Neuron (in vitro differentiated cells): Measurements from ENCODE around the gene P2RY12.

Experiments
- H2AFZ ChIP-seq: one replicate; pipeline ENCODE4 v1.6.1; 2013; ENCODE audit warnings: low read depth, mild to moderate bottlenecking, inconsistent platforms, low read length, moderate library complexity
- H3K27me3 ChIP-seq: one replicate; pipeline ENCODE4 v1.6.1; 2013; ENCODE audit warnings: low read length; ENCODE audit not compliant: insufficient read depth
- H3K36me3 ChIP-seq: one replicate; pipeline ENCODE4 v1.6.1; 2013; ENCODE audit warnings: low read length; ENCODE audit not compliant: insufficient read depth
- H3K4me1 ChIP-seq: one replicate; pipeline ENCODE4 v1.6.1; 2013; ENCODE audit warnings: low read length; ENCODE audit not compliant: insufficient read depth
- H3K4me3 ChIP-seq: 2 replicates; pipeline ENCODE4 v1.5.1; 2013; ENCODE audit warnings: mild to moderate bottlenecking, low read length, moderate library complexity
- H3K9me3 ChIP-seq: one replicate; pipeline ENCODE4 v1.6.1; 2013; ENCODE audit warnings: low read length

Gene P2RY12

DNA sequence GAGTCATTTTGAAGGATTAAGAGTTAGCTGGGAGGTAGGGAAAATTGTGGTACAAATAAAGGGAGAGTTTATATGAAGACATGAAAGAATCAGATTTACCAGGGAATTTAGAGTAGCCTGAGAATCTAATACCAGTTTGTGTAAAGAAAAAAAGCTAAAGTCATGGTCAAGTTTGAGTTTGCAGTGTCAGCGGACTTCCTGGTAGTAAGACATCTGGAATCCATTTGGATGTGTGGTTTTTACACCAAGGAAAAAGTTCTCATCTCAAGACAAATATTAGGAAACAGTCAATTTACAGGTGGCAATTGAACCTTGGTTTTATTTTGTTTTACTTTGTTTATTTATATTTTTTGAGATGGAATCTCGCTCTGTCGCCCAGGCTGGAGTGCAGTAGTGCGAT lies 1.5 kb upstream of the P2RY12 start:
- Histone ChIP-seq H3K9me3 (no peaks in the 10 kb centered on the region), H3K27me3 (no peaks in the 10 kb centered on the region), H2AFZ (no peak overlapping the region), H3K4me1 (no peaks in the 10 kb centered on the region), H3K4me3 (no peak overlapping the region), H3K36me3 (no peaks in the 10 kb centered on the region)

DNA sequence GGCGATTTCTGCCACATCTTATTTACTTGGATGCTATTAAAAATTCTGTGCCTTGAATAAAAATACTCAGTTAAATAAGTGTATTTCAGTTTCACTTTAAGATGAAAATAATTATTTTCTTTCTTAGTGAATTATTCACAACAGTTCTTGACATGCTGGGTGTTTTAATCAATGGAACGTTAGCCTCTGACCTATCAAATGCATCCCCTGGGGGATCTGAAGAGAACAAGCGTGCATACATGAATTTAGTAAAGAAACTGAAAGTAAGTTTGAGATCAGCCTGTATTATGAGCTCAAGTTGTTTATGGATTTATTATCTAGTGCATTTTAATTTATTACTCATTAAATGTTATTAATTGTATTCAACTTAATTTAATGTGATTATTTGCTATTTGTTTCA lies 597 bp downstream of the P2RY12 start:
- H2AFZ ChIP-seq: no peak overlapping the region
- no peaks in the 10 kb centered on the region for H3K27me3 ChIP-seq
- no peaks in the 10 kb centered on the region for H3K36me3 ChIP-seq
- no peaks in the 10 kb centered on the region for H3K9me3 ChIP-seq
- no peaks in the 10 kb centered on the region for H3K4me1 ChIP-seq
- H3K4me3 ChIP-seq: no peak overlapping the region

DNA sequence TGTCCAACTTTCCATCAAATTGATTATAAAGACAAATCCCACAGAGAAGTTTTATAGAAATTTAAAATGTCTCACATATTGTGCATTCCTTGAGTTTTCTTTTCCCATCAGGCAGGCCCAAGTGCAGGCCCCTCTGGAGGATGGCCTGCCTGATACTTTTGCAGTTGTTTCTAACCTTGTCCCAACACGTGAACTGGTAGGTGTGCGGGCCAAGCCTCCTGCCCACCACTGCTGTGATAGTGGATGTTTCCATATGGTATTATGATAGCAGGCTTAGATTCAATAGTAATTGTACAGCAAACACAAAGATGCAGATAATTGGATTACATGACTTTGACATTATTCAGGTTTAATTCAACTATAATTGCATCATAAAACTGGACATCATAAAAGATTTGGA lies 1.4 kb downstream of the P2RY12 start:
- H2AFZ ChIP-seq: no peak overlapping the region
- no peak overlapping the region for H3K4me3 ChIP-seq
- no peaks in the 10 kb centered on the region for H3K36me3 ChIP-seq

DNA sequence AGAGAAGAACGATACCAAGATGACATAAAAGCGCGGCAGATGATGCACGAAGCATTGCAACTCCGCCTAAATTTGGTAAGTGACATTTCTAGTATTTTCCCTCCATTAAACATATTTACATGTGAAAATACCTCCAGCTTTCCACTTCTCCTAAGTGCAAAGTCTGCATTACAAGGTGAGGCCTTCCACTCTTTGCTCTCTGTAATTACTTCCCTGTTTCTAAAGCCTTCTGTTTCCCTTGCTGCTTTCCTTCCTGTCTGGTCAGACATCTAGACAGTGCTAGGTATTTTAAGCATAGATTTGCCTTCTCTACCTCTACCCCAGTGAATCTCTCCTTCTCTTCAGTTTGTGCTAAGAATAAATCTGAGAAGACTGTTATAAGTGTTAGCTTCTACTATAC lies 1.9 kb downstream of the P2RY12 start:
- Histone ChIP-seq H3K4me1 (no peaks in the 10 kb centered on the region), H3K4me3 (no peak overlapping the region), H2AFZ (no peak overlapping the region)

More for the DNA sequence above, 1.4 kb downstream of the P2RY12 start:
- Histone ChIP-seq H3K4me1 (no peaks in the 10 kb centered on the region), H3K9me3 (no peaks in the 10 kb centered on the region), H3K27me3 (no peaks in the 10 kb centered on the region)

DNA sequence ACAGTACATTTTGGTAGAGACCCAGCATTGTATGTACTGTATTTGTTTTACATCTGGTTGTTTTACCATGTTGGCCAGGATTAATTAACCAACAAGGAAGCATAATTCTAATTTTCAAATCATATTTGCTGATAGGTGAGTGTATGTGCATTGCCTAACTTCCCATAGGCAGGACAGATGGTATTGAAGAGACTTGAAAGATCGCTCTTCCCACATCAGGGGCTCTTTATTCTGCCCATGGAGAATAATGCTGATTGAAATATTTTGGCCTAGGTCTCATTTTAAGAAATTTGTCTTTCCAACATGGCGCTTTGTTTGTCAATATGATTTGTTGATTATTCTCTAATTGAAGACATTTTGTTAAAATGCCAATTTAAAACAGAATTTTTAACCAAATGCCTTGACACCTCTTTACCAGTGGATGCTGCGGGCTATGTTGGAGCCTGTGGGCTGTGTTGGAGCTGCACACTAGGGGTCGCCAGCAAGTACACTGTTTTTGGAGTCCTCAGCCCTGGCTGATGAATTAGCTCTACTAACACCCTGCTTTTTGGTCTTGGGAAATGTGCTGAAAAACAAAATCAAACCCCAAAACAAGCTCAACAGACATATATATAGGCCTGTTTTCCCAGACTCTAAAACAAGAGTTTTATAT lies 5.3 kb downstream of the P2RY12 start:
- Histone ChIP-seq H3K36me3 (no peaks in the 10 kb centered on the region), H3K9me3 (no peaks in the 10 kb centered on the region), H3K4me1 (no peaks in the 10 kb centered on the region), H3K27me3 (no peaks in the 10 kb centered on the region), H3K4me3 (no peak overlapping the region), H2AFZ (no peak overlapping the region)

More for the DNA sequence above, 1.9 kb downstream of the P2RY12 start:
- Histone ChIP-seq H3K9me3 (no peaks in the 10 kb centered on the region), H3K36me3 (no peaks in the 10 kb centered on the region), H3K27me3 (no peaks in the 10 kb centered on the region)

DNA sequence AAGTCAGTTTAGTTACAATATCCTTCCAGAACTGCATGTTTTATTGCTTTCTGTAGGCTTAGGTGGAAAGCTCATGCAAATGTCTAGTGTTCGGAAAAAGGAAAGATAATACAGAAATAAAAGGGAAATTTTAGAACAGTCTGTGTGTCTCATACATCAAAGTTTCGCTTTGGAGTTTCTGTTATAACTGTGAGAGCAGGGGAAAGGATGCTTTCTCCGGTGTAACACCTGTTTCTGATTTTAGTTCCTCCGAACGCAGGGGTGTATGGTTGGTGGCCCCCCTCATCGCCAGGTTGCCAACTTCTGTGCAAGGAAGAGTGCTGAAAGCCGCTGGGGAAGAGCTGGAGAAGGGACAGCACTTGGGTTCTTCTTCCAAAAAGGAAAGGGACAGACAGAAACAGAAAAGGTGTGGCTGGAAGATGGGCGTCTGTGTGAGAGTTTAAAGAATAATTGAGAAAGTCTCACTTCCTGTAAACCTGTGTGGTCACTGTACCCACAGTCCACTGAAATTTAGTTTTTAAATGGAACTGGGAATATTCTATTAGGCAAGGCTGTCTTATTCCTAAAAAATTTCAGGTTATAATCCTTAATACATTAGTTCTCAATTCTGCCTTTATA lies 6.7 kb downstream of the P2RY12 start:
- no peak overlapping the region for H2AFZ ChIP-seq
- H3K9me3 ChIP-seq: no peaks in the 10 kb centered on the region
- H3K4me3 ChIP-seq: no peak overlapping the region
- H3K27me3 ChIP-seq: no peaks in the 10 kb centered on the region
- H3K36me3 ChIP-seq: no peaks in the 10 kb centered on the region
- no peaks in the 10 kb centered on the region for H3K4me1 ChIP-seq

DNA sequence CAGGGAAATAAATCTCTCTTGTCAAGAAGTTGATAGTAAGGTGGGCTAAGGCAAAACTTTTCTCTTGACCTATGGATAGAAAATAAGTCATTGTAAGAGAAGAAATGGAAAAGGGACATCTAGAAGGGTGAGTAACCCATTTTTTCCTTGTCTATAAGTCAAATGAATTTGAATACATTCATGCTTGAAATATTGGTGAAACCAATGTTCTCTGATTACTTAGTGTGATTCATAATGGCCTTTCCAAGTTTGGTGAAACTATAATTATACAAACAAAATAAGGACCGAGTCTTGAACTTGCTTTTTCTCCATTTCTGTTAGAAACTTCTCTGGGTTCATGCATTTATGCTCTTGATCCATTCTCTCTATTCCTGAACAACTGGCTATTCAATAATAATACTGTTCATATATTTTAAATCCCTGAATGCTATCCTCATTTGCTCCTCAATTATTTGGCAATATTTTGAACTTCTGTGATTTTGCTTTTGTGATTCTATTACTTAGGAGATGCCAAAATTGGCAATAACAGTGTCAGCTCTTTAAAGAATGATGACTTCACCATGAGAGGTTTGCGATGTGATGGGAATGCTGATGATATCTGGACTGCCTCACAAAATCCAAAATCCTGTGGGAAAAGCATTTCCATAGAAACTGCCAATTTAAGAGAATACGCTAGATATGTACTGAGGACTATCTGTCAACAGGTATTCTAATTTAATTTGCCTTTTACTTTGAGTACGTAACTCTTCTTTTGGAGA lies 12.3 kb downstream of the P2RY12 start:
- Histone ChIP-seq H3K4me1 (no peaks in the 10 kb centered on the region), H3K36me3 (no peaks in the 10 kb centered on the region), H3K9me3 (no peaks in the 10 kb centered on the region), H3K27me3 (no peaks in the 10 kb centered on the region), H2AFZ (no peak overlapping the region), H3K4me3 (no peak overlapping the region)

DNA sequence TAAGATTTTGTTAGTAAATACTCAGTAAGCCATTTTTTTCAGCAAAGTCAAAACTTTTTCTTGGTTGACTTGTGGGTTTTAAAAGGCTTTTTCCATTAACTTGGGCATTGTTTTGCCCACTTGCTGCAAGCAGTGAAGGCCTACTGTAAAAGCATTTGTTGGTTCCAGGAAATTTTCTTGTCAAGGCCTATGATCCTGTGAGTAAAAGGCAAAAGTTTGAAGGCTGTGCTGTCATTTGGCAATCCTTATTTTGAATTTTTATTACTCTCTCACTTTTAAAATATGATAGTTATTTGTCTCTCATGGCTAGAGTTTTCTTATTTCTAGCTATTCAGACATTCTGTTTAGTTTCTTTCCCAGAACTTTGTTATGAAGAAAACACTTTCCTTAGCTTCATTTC lies 13.0 kb downstream of the P2RY12 start:
- H3K27me3 ChIP-seq: no peaks in the 10 kb centered on the region
- no peak overlapping the region for H3K4me3 ChIP-seq
- H2AFZ ChIP-seq: no peak overlapping the region
- no peaks in the 10 kb centered on the region for H3K9me3 ChIP-seq
- no peaks in the 10 kb centered on the region for H3K4me1 ChIP-seq
- H3K36me3 ChIP-seq: no peaks in the 10 kb centered on the region

DNA sequence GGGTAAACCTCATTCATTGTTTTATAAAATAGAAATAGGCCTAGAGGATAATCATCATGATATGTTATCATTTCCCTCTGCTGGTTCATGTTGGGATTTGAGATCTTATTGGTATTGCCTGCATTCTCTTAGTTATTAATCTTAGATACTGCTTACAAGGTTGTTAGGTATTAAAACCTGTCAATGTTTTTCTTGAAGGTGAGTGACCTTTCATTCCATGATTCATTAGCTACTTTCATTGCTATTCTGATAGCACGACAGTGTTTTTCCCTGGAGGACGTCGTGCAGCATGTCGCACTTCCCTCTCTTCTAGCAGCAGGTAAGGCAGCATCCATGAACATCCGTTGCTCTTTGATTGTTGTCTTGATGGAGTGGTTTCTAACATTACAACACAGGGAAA lies 17.1 kb downstream of the P2RY12 start:
- no peaks in the 10 kb centered on the region for H3K9me3 ChIP-seq
- no peak overlapping the region for H2AFZ ChIP-seq
- H3K4me1 ChIP-seq: no peaks in the 10 kb centered on the region
- H3K36me3 ChIP-seq: no peaks in the 10 kb centered on the region
- H3K4me3 ChIP-seq: no peak overlapping the region
- no peaks in the 10 kb centered on the region for H3K27me3 ChIP-seq

DNA sequence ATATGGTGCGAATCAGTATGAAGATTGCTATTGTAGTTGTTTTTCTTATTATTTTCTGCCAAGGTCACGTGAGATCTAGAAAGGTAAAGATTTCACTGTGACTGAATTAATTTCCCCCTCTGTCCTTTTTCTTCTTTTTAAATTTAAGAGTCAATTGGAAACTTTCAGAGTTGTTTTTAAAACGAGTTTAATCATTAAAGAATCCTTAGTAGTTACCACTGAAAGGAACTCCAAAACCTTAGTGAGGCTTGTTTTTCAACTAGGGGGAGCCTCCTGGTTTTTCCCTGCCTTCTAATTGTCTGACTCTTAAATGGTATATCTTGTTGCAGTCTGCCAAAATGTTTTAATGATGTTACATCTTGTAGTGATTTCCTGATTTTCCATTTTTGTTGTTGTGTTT lies 17.6 kb downstream of the P2RY12 start:
- Histone ChIP-seq H2AFZ (no peak overlapping the region), H3K4me1 (no peaks in the 10 kb centered on the region), H3K9me3 (no peaks in the 10 kb centered on the region), H3K4me3 (no peak overlapping the region), H3K27me3 (no peaks in the 10 kb centered on the region), H3K36me3 (no peaks in the 10 kb centered on the region)

DNA sequence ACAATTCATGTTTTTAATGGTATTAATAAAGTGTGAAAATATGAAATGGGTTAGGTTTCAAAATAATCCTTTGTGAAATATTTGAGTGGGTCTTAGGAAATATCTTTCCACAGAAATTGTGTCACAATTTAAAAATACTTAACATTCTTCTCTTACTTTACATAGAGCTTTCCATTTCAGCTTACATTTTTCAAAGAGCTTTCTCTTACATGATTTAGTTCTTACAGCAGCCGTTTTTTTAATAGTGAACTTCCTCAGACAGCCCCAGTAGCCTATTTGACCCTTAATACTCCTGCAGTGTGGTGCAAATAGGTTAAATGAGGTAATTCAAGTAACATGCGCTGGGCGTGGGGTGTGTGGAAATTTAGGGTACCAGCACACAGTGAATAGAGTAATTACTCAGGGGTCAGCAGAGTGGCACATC lies 21.8 kb downstream of the P2RY12 start:
- Histone ChIP-seq H3K4me1 (no peaks in the 10 kb centered on the region), H3K36me3 (no peaks in the 10 kb centered on the region), H2AFZ (no peak overlapping the region), H3K9me3 (no peaks in the 10 kb centered on the region), H3K27me3 (no peaks in the 10 kb centered on the region), H3K4me3 (no peak overlapping the region)

DNA sequence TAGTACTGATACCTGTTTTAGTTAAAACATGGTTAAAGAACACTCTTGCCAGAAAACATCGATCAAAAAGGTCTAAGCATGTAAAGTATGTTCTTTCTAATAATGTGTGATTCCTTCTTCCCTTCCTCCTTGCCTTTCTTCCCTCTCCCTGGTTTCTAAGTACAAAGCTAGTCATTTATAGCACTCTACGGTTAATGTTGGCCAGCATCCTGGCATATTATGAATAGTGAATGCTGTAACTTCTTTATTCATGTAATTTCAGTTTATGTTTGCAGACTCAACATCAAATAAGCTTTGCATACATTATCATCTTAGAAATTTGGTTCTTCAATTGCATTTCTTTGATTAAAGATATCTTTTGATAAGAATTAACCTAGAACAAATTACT lies 27.1 kb downstream of the P2RY12 start:
- no peak overlapping the region for H2AFZ ChIP-seq
- no peaks in the 10 kb centered on the region for H3K27me3 ChIP-seq
- H3K36me3 ChIP-seq: no peaks in the 10 kb centered on the region
- no peaks in the 10 kb centered on the region for H3K9me3 ChIP-seq
- no peaks in the 10 kb centered on the region for H3K4me1 ChIP-seq
- H3K4me3 ChIP-seq: no peak overlapping the region

DNA sequence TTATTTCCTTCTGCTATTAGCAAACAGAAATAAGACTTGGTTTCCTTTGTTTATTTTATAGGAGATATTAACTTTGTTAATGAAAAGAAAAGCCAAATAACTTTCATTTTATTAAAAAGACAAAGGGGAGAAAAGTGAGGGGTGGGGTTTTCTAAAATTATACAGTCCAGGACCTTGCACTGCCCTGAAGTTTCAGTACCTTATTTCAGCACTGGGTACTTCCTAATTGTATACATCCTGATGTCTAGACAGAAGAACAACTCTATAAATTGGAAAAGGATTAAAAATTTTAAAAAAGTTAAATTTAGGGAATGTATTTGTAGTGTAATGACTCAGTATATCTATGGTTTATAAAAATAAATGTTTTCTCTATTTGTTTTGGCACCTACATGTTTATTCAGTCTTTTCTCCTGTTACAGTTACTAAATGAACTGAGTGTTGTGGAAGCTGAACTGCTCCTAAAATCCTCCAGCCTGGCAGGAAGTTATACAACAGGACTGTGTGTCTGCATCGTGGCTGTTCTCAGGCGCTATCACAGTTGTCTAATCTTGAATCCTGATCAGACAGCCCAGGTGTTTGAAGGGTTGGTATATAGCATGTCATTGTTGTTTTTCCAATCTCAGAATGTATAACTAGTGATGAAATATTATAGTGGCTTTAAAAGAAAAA lies 27.6 kb downstream of the P2RY12 start:
- H3K27me3 ChIP-seq: no peaks in the 10 kb centered on the region
- H3K4me3 ChIP-seq: no peak overlapping the region
- H2AFZ ChIP-seq: no peak overlapping the region
- no peaks in the 10 kb centered on the region for H3K9me3 ChIP-seq
- no peaks in the 10 kb centered on the region for H3K36me3 ChIP-seq
- no peaks in the 10 kb centered on the region for H3K4me1 ChIP-seq
